ENCODE results near the gene AGO3. TPM values are rescaled to one million over a fixed set of nuclear protein-coding genes. Genes with fewer than 3 reads are reported as not detected.

AGO3 gene
- total RNA-seq, 1 donor from 2014 or later = 32.7 TPM

GRCh38 chr1:36111151-36111550, 180.2 kb downstream of the AGO3 start:
- Mint-ChIP-seq H3K4me3 (ENCODE audit: unreplicated experiment) (no peak overlapping the region), H3K27ac (ENCODE audit: unreplicated experiment) (no peak overlapping the region), H3K9me3 (ENCODE audit: unreplicated experiment) (no peaks in the 10 kb centered on the region), H3K4me1 (ENCODE audit: low read depth, unreplicated experiment) (no peaks in the 10 kb centered on the region), H3K27me3 (ENCODE audit: unreplicated experiment) (peaks cover 18% of the 10 kb centered on the region), H3K36me3 (ENCODE audit: unreplicated experiment) (peaks cover 5% of the 10 kb centered on the region)
- no peak for DNase-seq
- no peak for TF ChIP-seq CTCF (IDR thresholded peaks at IDR 0.05; ENCODE audit: partially characterized antibody, unreplicated experiment)

DNA sequence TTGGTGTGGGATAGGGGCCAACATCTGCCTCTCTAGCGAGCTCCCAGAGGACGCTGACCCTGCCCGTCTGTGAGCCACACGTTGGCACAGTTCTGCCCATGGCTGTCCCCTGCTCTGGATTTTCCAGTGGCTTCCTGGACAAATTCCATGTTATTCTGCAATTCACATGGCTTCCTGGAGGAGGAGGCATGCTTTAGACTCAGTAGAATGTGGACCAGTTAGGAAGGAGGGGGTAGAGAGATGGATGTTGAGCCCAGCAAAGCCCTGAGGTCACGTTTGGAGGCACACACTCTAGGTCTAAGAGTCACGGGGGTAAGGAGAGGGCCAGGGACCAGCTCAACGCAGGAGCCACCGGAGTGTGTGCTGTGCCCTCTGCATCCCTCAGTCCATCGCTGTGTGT, 181.9 kb downstream of the AGO3 start:
- DNase-seq = no peak
- Mint-ChIP-seq H3K4me3 (ENCODE audit: unreplicated experiment) (no peak overlapping the region), H3K27me3 (ENCODE audit: unreplicated experiment) (peaks cover 24% of the 10 kb centered on the region), H3K27ac (ENCODE audit: unreplicated experiment) (no peak overlapping the region), H3K36me3 (ENCODE audit: unreplicated experiment) (peaks cover 5% of the 10 kb centered on the region), H3K4me1 (ENCODE audit: low read depth, unreplicated experiment) (no peaks in the 10 kb centered on the region), H3K9me3 (ENCODE audit: unreplicated experiment) (no peaks in the 10 kb centered on the region)
- no peak for TF ChIP-seq CTCF (IDR thresholded peaks at IDR 0.05; ENCODE audit: partially characterized antibody, unreplicated experiment)

GRCh38 chr1:36114371-36114770, 183.5 kb downstream of the AGO3 start:
- H3K4me1 Mint-ChIP-seq (ENCODE audit: low read depth, unreplicated experiment) = no peaks in the 10 kb centered on the region
- no peaks in the 10 kb centered on the region for H3K9me3 Mint-ChIP-seq (ENCODE audit: unreplicated experiment)
- peaks cover 5% of the 10 kb centered on the region for H3K36me3 Mint-ChIP-seq (ENCODE audit: unreplicated experiment)
- no peak for TF ChIP-seq CTCF (IDR thresholded peaks at IDR 0.05; ENCODE audit: partially characterized antibody, unreplicated experiment)
- no peak overlapping the region for H3K4me3 Mint-ChIP-seq (ENCODE audit: unreplicated experiment)
- no peak overlapping the region for H3K27ac Mint-ChIP-seq (ENCODE audit: unreplicated experiment)
- no peak for DNase-seq
- peaks cover 22% of the 10 kb centered on the region for H3K27me3 Mint-ChIP-seq (ENCODE audit: unreplicated experiment)

GRCh38 chr1:36115200-36115669, 184.3 kb downstream of the AGO3 start:
- Mint-ChIP-seq H3K4me1 (ENCODE audit: low read depth, unreplicated experiment) (no peaks in the 10 kb centered on the region), H3K4me3 (ENCODE audit: unreplicated experiment) (no peak overlapping the region), H3K9me3 (ENCODE audit: unreplicated experiment) (no peaks in the 10 kb centered on the region), H3K36me3 (ENCODE audit: unreplicated experiment) (peaks cover 5% of the 10 kb centered on the region), H3K27me3 (ENCODE audit: unreplicated experiment) (peaks cover 22% of the 10 kb centered on the region), H3K27ac (ENCODE audit: unreplicated experiment) (no peak overlapping the region)
- DNase-seq = no peak
- TF ChIP-seq CTCF (IDR thresholded peaks at IDR 0.05; ENCODE audit: partially characterized antibody, unreplicated experiment) = no peak

- H3K4me1 Mint-ChIP-seq (ENCODE audit: low read depth, unreplicated experiment) = no peaks in the 10 kb centered on the region
- H3K27me3 Mint-ChIP-seq (ENCODE audit: unreplicated experiment) = peaks cover 22% of the 10 kb centered on the region
- TF ChIP-seq CTCF (IDR thresholded peaks at IDR 0.05; ENCODE audit: partially characterized antibody, unreplicated experiment) = no peak
- no peaks in the 10 kb centered on the region for H3K9me3 Mint-ChIP-seq (ENCODE audit: unreplicated experiment)
- no peak for DNase-seq
- H3K36me3 Mint-ChIP-seq (ENCODE audit: unreplicated experiment) = peaks cover 5% of the 10 kb centered on the region
- H3K4me3 Mint-ChIP-seq (ENCODE audit: unreplicated experiment) = no peak overlapping the region
- no peak overlapping the region for H3K27ac Mint-ChIP-seq (ENCODE audit: unreplicated experiment)
Measured at GRCh38 chr1:36115931-36116330, 185.0 kb downstream of the AGO3 start.
